H9 (cell line): ENCODE measurements around the gene KCNJ16. TPM values are rescaled to one million over a fixed set of nuclear protein-coding genes. Genes with fewer than 3 reads are reported as not detected.

Source experiments
- DNase-seq: peaks from one replicate; pipeline ENCODE4 v3.0.0-alpha.2; 2017
- H2AFZ ChIP-seq: one replicate; pipeline ENCODE4 v1.6.1; 2013; ENCODE audit warnings: mild to moderate bottlenecking, low read length, control low read depth, moderate library complexity
- H2AK5ac ChIP-seq: 2 replicates; pipeline ENCODE4 v1.6.1; 2013; ENCODE audit warnings: low read length, control low read depth, mixed read lengths; ENCODE audit not compliant: insufficient read length
- H2BK120ac ChIP-seq: one replicate; pipeline ENCODE4 v1.6.1; 2013; ENCODE audit warnings: low read depth, mild to moderate bottlenecking, low read length, control low read depth, inconsistent platforms; ENCODE audit not compliant: poor library complexity, severe bottlenecking
- H2BK12ac ChIP-seq: 2 replicates; pipeline ENCODE4 v1.6.1; 2013; ENCODE audit warnings: low read length, control low read depth, mixed read lengths, low read depth; ENCODE audit not compliant: insufficient read length
- H2BK15ac ChIP-seq: 2 replicates; pipeline ENCODE4 v1.6.1; 2013; ENCODE audit warnings: low read depth, low read length, control low read depth
- H2BK20ac ChIP-seq: one replicate; pipeline ENCODE4 v1.6.1; 2013; ENCODE audit warnings: low read depth, mild to moderate bottlenecking, low read length, control low read depth, inconsistent platforms; ENCODE audit not compliant: poor library complexity, severe bottlenecking
- H2BK5ac ChIP-seq: 2 replicates; pipeline ENCODE4 v1.6.1; 2013; ENCODE audit warnings: low read length, control low read depth, mixed read lengths; ENCODE audit not compliant: insufficient read length
- H3K14ac ChIP-seq: 2 replicates; pipeline ENCODE4 v1.6.1; 2013; ENCODE audit warnings: low read length, control low read depth; ENCODE audit not compliant: insufficient read depth
- H3K18ac ChIP-seq: 2 replicates; pipeline ENCODE4 v1.6.1; 2013; ENCODE audit warnings: low read depth, mild to moderate bottlenecking, mixed read lengths, low read length, control low read depth; ENCODE audit not compliant: insufficient read length
- H3K23ac ChIP-seq: 2 replicates; pipeline ENCODE4 v1.6.1; 2013; ENCODE audit warnings: low read length, control low read depth, mixed read lengths, low read depth; ENCODE audit not compliant: insufficient read length
- H3K23me2 ChIP-seq: 2 replicates; pipeline ENCODE4 v1.6.1; 2013; ENCODE audit warnings: low read depth, mild to moderate bottlenecking, mixed read lengths, low read length, control low read depth; ENCODE audit not compliant: insufficient read length, poor library complexity, severe bottlenecking
- H3K27ac ChIP-seq: 2 replicates; pipeline ENCODE4 v1.5.1; 2013; ENCODE audit warnings: low read length, control low read depth, mixed read lengths, low read depth; ENCODE audit not compliant: insufficient read length
- H3K27me3 ChIP-seq: 2 replicates; pipeline ENCODE4 v1.6.1; 2013; ENCODE audit warnings: low read length, control low read depth, inconsistent platforms; ENCODE audit not compliant: insufficient read depth
- H3K4ac ChIP-seq: 2 replicates; pipeline ENCODE4 v1.6.1; 2013; ENCODE audit warnings: low read depth, mild to moderate bottlenecking, control low read depth, inconsistent platforms, low read length, moderate library complexity
- H3K4me1 ChIP-seq: 2 replicates; pipeline ENCODE4 v1.6.1; 2013; ENCODE audit warnings: low read length, control low read depth, inconsistent platforms; ENCODE audit not compliant: insufficient read depth
- H3K4me2 ChIP-seq: 2 replicates; pipeline ENCODE4 v1.6.1; 2013; ENCODE audit warnings: low read length, control low read depth, mixed read lengths; ENCODE audit not compliant: insufficient read length, insufficient read depth
- H3K56ac ChIP-seq: 2 replicates; pipeline ENCODE4 v1.6.1; 2013; ENCODE audit warnings: low read depth, mild to moderate bottlenecking, mixed read lengths, low read length, control low read depth; ENCODE audit not compliant: insufficient read length
- H3K79me1 ChIP-seq: 2 replicates; pipeline ENCODE4 v1.6.1; 2013; ENCODE audit warnings: low read depth, mild to moderate bottlenecking, moderate library complexity, low read length, control low read depth, inconsistent platforms; ENCODE audit not compliant: insufficient read depth, poor library complexity, severe bottlenecking
- H3K79me2 ChIP-seq: 2 replicates; pipeline ENCODE4 v1.6.1; 2013; ENCODE audit warnings: low read length, control low read depth, inconsistent platforms; ENCODE audit not compliant: insufficient read depth
- H3K9ac ChIP-seq: 2 replicates; pipeline ENCODE4 v1.6.1; 2013; ENCODE audit warnings: low read length, control low read depth, mixed read lengths; ENCODE audit not compliant: insufficient read length; ENCODE audit errors: extremely low read depth
- H3K9me3 ChIP-seq: one replicate; pipeline ENCODE4 v1.6.1; 2013; ENCODE audit warnings: low read depth, low read length, inconsistent platforms; ENCODE audit not compliant: control insufficient read depth
- H3T11ph ChIP-seq: one replicate; pipeline ENCODE4 v1.6.1; 2013; ENCODE audit warnings: mild to moderate bottlenecking, low read length, control low read depth, inconsistent platforms
- H4K20me1 ChIP-seq: one replicate; pipeline ENCODE4 v1.6.1; 2013; ENCODE audit not compliant: control insufficient read depth, insufficient read length, insufficient read depth
- H4K5ac ChIP-seq: 2 replicates; pipeline ENCODE4 v1.6.1; 2013; ENCODE audit warnings: low read depth, mild to moderate bottlenecking, mixed read lengths, low read length, control low read depth; ENCODE audit not compliant: insufficient read length
- H4K8ac ChIP-seq: replicated peaks from 2 replicates; pipeline ENCODE4 v1.6.1; 2013; ENCODE audit warnings: low read length, control low read depth, mixed read lengths, low read depth; ENCODE audit not compliant: insufficient read length
- H4K91ac ChIP-seq: 2 replicates; pipeline ENCODE4 v1.6.1; 2013; ENCODE audit warnings: low read depth, mild to moderate bottlenecking, moderate library complexity, mixed read lengths, low read length, control low read depth; ENCODE audit not compliant: insufficient read length
- H3K27ac Mint-ChIP-seq, 3 experiments: 2 replicates in 2 of 3; 3 replicates in 1 of 3; pipeline ENCODE4 v1.8.0; 2020 to 2021; ENCODE audit warnings: mixed read lengths in 3 of 3, mild to moderate bottlenecking in 1 of 3, moderate library complexity in 1 of 3
- H3K27me3 Mint-ChIP-seq: 2 replicates; pipeline ENCODE4 v1.8.0; 2021; ENCODE audit warnings: low read depth, mild to moderate bottlenecking, moderate library complexity, mixed read lengths
- H3K36me3 Mint-ChIP-seq, 3 experiments: 2 replicates in 2 of 3; 3 replicates in 1 of 3; pipeline ENCODE4 v1.8.0; 2020 to 2021; ENCODE audit warnings: low read depth in 3 of 3, mixed read lengths in 3 of 3; ENCODE audit not compliant: insufficient read depth in 1 of 3
- H3K4me1 Mint-ChIP-seq, 2 experiments: 2 replicates each; pipeline ENCODE4 v1.8.0; 2020; ENCODE audit warnings: mixed read lengths in 2 of 2
- H3K4me3 Mint-ChIP-seq, 2 experiments: 2 replicates in 1 of 2; 3 replicates in 1 of 2; pipeline ENCODE4 v1.8.0; 2020 to 2021; ENCODE audit warnings: mild to moderate bottlenecking in 2 of 2, mixed read lengths in 2 of 2, moderate library complexity in 1 of 2
- H3K9me3 Mint-ChIP-seq, 2 experiments: 2 replicates in 1 of 2; 3 replicates in 1 of 2; pipeline ENCODE4 v1.8.0; 2020; ENCODE audit warnings: mild to moderate bottlenecking in 2 of 2, mixed read lengths in 2 of 2, moderate library complexity in 1 of 2
- CTCF ChIP-seq: fragments of 200-600 bp; sonication (generic); conservative IDR thresholded peaks from 3 replicates; pipeline ENCODE4 v1.8.0; 2021; ENCODE audit warnings: antibody characterized with exemption, mild to moderate bottlenecking
- WGBS: extraction: QIAGEN DNeasy Blood & Tissue Kit; methylation state at CpG from one replicate; pipeline ENCODE4 v1.1.7; 2013; ENCODE audit warnings: missing lambda C conversion rate, low lambda C conversion rate, mixed read lengths; ENCODE audit not compliant: insufficient read length; ENCODE audit errors: extremely low coverage; 5-methylcytosine and 5-hydroxymethylcytosine counted together
- total RNA-seq: library from RNA; stranded (reverse); gene quantifications from 2 replicates; pipeline ENCODE4 v1.2.1, GENCODE V29; 2021

KCNJ16 gene
- total RNA-seq, 1 experiment from 2014 or later = not detected

- Histone ChIP-seq H3K56ac (no peak overlapping the region), H2BK15ac (no peak overlapping the region), H3T11ph (no peak overlapping the region), H3K23me2 (peaks cover 17% of the 10 kb centered on the region), H2BK5ac (no peak overlapping the region), H4K8ac (no peak overlapping the region), H3K23ac (no peak overlapping the region), H4K20me1 (no peaks in the 10 kb centered on the region), H3K9ac (no peak overlapping the region), H4K5ac (no peak overlapping the region), H3K4me2 (no peak overlapping the region), H3K18ac (no peak overlapping the region), H2BK12ac (no peak overlapping the region), H3K9me3 (no peaks in the 10 kb centered on the region), H3K79me2 (no peaks in the 10 kb centered on the region), H4K91ac (no peak overlapping the region), H3K4me1 (no peaks in the 10 kb centered on the region; the same call in 1 of the 2 replicates), H3K79me1 (no peaks in the 10 kb centered on the region), H2AFZ (no peak overlapping the region), H2BK120ac (no peak overlapping the region), H3K27ac (no peak overlapping the region), H3K27me3 (peaks cover 5% of the 10 kb centered on the region; the same call in 1 of the 2 replicates), H2BK20ac (no peak overlapping the region), H3K14ac (no peak overlapping the region), H2AK5ac (no peak overlapping the region), H3K4ac (no peak overlapping the region)
- Mint-ChIP-seq H3K9me3 (no peaks in the 10 kb centered on the region), H3K4me3 (no peak overlapping the region), H3K27ac (no peak overlapping the region), H3K27me3 (peaks cover 39% of the 10 kb centered on the region), H3K4me1 (peaks cover 15 to 17% of the 10 kb centered on the region in 2 experiments), H3K36me3 (no peaks in the 10 kb centered on the region)
- TF ChIP-seq CTCF = no peak
- WGBS = no CpG with 5 or more reads among the region's 4 CpGs
- DNase-seq = no peak
Measured at GRCh38 chr17:70166615-70167014, 91.6 kb downstream of the KCNJ16 start.
